Ascending aorta (tissue), 2 donors: ENCODE measurements around the gene TMEM131L. TPM values are rescaled to one million over a fixed set of nuclear protein-coding genes. Genes with fewer than 3 reads are reported as not detected.
"Not testable (repeated sequence)": the region's sequence is repeated elsewhere in the genome, so short reads cannot be mapped to it uniquely, and the experiment has no call there.

ENCODE experiments used
- DNase-seq, 2 donors: peaks; one replicate each; pipeline ENCODE4 v3.0.0-alpha.2; 2019; ENCODE audit warnings: low spot score in 2 of 2
- H3K27ac ChIP-seq, 2 donors: fragments of 200-600 bp; sonication (generic); one replicate each; pipeline ENCODE4 v1.5.1; 2016 to 2017; ENCODE audit warnings: mild to moderate bottlenecking in 1 of 2
- H3K27me3 ChIP-seq: fragments of 200-600 bp; sonication (generic); one replicate; pipeline ENCODE4 v1.5.1; 2017
- H3K36me3 ChIP-seq, 2 donors: fragments of 200-600 bp; sonication (generic); one replicate each; pipeline ENCODE4 v1.5.1; 2016
- H3K4me1 ChIP-seq, 2 donors: fragments of 200-600 bp; sonication (generic); one replicate each; pipeline ENCODE4 v1.5.1; 2016 to 2017; ENCODE audit warnings: mild to moderate bottlenecking in 1 of 2
- H3K4me3 ChIP-seq, 2 donors: fragments of 200-600 bp; sonication (generic); one replicate each; pipeline ENCODE4 v1.5.1; 2016 to 2017; ENCODE audit warnings: mild to moderate bottlenecking in 1 of 2
- H3K9me3 ChIP-seq, 2 donors: fragments of 200-600 bp; sonication (generic); one replicate each; pipeline ENCODE4 v1.5.1; 2016
- intact Hi-C: fragments of 100-400 bp; cut with DNase I; formaldehyde crosslinking; loops from one replicate; pipeline ENCODE4 v1.15.1; 2023
- total RNA-seq: library from RNA; depleted of rRNA; stranded (reverse); fragments of >200 nt; gene quantifications from one replicate; pipeline ENCODE4 v1.1.0, GENCODE V29; 2016
- TF ChIP-seq, protein P1 (sequence below), 3 experiments: fragments of 200-600 bp in 2 of 3; fragments of 450-650 bp in 1 of 3; sonication (generic) in 2 of 3; IDR thresholded peaks; one replicate each; pipeline ENCODE4 v1.5.1; 2016 to 2019; ENCODE audit warnings: antibody characterized with exemption in 3 of 3, mild to moderate bottlenecking in 1 of 3, moderate library complexity in 1 of 3

Gene TMEM131L
- total RNA-seq, 1 donor from 2014 or later = 6.9 TPM

GRCh38 chr4:153451911-153452657, 14.1 kb upstream of the TMEM131L start:
- Histone ChIP-seq H3K36me3 (no peaks in the 10 kb centered on the region), H3K27me3 (no peaks in the 10 kb centered on the region), H3K27ac (no peak overlapping the region), H3K4me3 (no peak overlapping the region), H3K4me1 (peaks cover 0 to 12% of the 10 kb centered on the region in 2 donors), H3K9me3 (no peaks in the 10 kb centered on the region)
- intact Hi-C loops = no loop called here
- no peak for DNase-seq
- TF ChIP-seq, protein P1, sequence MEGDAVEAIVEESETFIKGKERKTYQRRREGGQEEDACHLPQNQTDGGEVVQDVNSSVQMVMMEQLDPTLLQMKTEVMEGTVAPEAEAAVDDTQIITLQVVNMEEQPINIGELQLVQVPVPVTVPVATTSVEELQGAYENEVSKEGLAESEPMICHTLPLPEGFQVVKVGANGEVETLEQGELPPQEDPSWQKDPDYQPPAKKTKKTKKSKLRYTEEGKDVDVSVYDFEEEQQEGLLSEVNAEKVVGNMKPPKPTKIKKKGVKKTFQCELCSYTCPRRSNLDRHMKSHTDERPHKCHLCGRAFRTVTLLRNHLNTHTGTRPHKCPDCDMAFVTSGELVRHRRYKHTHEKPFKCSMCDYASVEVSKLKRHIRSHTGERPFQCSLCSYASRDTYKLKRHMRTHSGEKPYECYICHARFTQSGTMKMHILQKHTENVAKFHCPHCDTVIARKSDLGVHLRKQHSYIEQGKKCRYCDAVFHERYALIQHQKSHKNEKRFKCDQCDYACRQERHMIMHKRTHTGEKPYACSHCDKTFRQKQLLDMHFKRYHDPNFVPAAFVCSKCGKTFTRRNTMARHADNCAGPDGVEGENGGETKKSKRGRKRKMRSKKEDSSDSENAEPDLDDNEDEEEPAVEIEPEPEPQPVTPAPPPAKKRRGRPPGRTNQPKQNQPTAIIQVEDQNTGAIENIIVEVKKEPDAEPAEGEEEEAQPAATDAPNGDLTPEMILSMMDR (IDR thresholded peaks at IDR 0.05) = no peak

DNA sequence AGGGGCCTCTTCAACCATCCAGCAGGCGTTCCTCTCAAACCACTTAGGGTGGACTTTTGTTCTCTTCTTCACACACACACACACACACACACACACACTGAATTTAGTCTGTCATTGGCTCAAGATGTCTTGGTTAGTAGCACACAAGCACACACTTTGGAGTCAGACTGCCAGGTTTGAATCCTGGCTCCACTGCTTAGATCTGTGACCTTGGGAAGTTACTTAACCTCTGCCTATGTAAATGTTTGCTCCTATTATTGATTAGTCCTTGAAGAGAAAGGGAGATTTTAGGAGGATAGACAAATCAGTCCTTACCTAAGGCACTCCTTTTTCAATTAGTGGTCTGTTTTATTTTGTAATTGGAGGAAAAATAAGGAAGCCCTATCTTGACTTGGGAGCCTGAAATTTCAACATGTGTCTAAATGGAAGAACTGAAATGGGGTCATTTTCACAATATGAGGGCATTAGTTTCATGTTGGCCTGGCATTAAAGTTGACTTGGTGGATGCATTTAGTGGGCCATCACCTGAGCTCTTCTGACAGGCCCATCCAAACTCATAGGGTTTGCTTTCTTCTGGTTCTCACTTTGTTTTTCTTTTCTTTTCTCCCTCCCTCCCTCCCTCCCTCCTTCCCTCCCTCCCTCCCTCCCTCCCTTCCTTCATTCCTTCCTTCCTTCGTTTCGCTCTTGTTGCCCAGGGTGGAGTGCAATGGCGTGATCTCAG, 13.3 kb upstream of the TMEM131L start:
- TF ChIP-seq, protein P1 (IDR thresholded peaks at IDR 0.05) = no peak
- H3K36me3 ChIP-seq = no peaks in the 10 kb centered on the region
- intact Hi-C loops = no loop called here
- H3K9me3 ChIP-seq = no peaks in the 10 kb centered on the region
- H3K27me3 ChIP-seq = no peaks in the 10 kb centered on the region
- H3K4me1 ChIP-seq = peaks cover 0 to 8% of the 10 kb centered on the region in 2 donors
- no peak overlapping the region for H3K27ac ChIP-seq
- no peak for DNase-seq
- H3K4me3 ChIP-seq = no peak overlapping the region

- intact Hi-C loops = no loop called here
- Histone ChIP-seq H3K27me3 (no peaks in the 10 kb centered on the region), H3K9me3 (no peaks in the 10 kb centered on the region), H3K4me3 (no peak overlapping the region), H3K36me3 (no peaks in the 10 kb centered on the region), H3K4me1 (peaks cover 0 to 5% of the 10 kb centered on the region in 2 donors), H3K27ac (no peak overlapping the region)
- TF ChIP-seq, protein P1 (IDR thresholded peaks at IDR 0.05) = no peak
- no peak for DNase-seq
Observed at GRCh38 chr4:153453402-153453801, 12.8 kb upstream of the TMEM131L start.

DNA sequence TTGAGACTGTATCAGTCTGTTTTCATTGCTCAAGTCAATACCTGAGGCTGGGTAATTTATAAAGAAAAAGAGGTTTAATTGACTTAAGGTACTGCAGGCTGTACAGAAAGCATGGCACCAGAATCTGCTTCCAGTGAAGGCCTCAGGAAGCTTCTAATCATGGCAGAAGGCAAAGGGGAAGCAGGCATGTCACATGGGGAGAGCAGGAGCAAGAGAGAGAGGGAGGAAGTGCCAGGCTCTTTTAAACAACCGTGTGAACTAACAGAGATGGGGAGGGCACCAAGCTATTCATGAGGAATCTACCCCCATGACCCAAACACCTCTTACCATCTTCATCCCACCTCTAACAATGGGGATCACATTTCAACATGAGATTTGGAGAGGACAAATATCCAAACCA, 7.2 kb upstream of the TMEM131L start:
- DNase-seq = no peak
- Histone ChIP-seq H3K27me3 (no peaks in the 10 kb centered on the region), H3K9me3 (no peaks in the 10 kb centered on the region), H3K27ac (no peak overlapping the region), H3K36me3 (no peaks in the 10 kb centered on the region), H3K4me1 (no peaks in the 10 kb centered on the region), H3K4me3 (no peak overlapping the region)
- intact Hi-C loops = no loop called here
- TF ChIP-seq, protein P1 (IDR thresholded peaks at IDR 0.05) = no peak

DNA sequence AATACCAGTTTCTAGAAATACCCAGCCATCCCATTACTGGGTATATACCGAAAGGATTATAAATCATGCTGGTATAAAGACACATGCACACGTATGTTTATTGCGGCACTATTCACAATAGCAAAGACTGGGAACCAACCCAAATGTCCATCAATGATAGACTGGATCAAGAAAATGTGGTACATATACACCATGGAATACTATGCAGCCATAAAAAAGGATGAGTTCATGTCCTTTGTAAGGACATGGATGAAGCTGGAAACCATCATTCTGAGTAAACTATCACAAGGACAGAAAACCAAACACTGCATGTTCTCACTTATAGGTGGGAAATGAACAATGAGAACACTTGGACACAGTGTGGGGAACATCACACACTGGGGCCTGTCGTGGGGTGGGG, 4.6 kb upstream of the TMEM131L start:
- not testable (repeated sequence) for DNase-seq, H3K27ac ChIP-seq, H3K4me1 ChIP-seq, H3K9me3 ChIP-seq, H3K36me3 ChIP-seq, H3K27me3 ChIP-seq, H3K4me3 ChIP-seq
- intact Hi-C loops = loop anchor here (10.0 kb wide), 1 partner anchor 317 kb away; no protein-coding TSS in a partner anchor

DNA sequence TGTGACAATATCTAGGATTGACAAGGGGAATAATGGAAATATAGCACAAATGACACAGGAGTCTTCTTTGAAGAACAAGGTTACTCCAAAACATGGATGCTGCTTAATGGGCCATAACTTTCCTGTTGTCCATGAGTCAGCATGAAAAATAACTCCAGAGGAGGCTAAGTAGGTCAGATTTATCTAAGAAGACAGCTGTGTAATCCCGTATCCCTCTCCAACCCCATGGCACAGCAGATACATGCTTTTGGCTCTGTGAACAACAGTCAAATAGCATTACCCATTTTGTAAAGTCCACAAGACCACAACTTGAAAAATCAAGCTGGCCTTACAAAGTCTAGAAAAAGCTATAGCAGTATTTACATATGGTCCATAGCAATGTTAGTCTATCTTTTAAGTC, 2.1 kb upstream of the TMEM131L start:
- no peaks in the 10 kb centered on the region for H3K27me3 ChIP-seq
- TF ChIP-seq, protein P1 (IDR thresholded peaks at IDR 0.05) = no peak
- H3K36me3 ChIP-seq = no peaks in the 10 kb centered on the region
- H3K4me3 ChIP-seq = no peak overlapping the region
- no peak for DNase-seq
- H3K9me3 ChIP-seq = no peaks in the 10 kb centered on the region
- peaks cover 3 to 7% of the 10 kb centered on the region in 2 donors for H3K4me1 ChIP-seq
- no peak overlapping the region for H3K27ac ChIP-seq
- intact Hi-C loops = loop anchor here (10.0 kb wide), 1 partner anchor 319 kb away; no protein-coding TSS in a partner anchor
